BE2C (cell line): ENCODE results near the gene FUT4.
A peak's percentile ranks its signal among the peaks of the same experiment; 100 is the strongest.

Experiments used
- DNase-seq: peaks from one replicate; pipeline ENCODE4 v3.0.0-alpha.2; 2020
- H3K27me3 ChIP-seq: fragments of 250-450 bp; sonication (Bioruptor Pico); 2 replicates; pipeline ENCODE4 v1.5.1; 2020; ENCODE audit warnings: mild to moderate bottlenecking
- H3K36me3 ChIP-seq: fragments of 250-450 bp; sonication (Bioruptor Pico); 2 replicates; pipeline ENCODE4 v1.5.1; 2020; ENCODE audit warnings: mild to moderate bottlenecking
- H3K4me1 ChIP-seq: fragments of 250-450 bp; sonication (Bioruptor Pico); 2 replicates; pipeline ENCODE4 v1.5.1; 2020
- H3K4me3 ChIP-seq: 2 replicates; pipeline ENCODE4 v1.5.1; 2011; ENCODE audit warnings: low read depth, low read length
- H3K9me3 ChIP-seq: fragments of 250-450 bp; sonication (Bioruptor Pico); 2 replicates; pipeline ENCODE4 v1.5.1; 2020
- CTCF ChIP-seq: IDR thresholded peaks from 2 replicates; pipeline ENCODE4 v1.5.1; 2012; ENCODE audit warnings: mild to moderate bottlenecking, low read depth, low read length

The FUT4 gene

GRCh38 chr11:94588366-94588942 lies 44.7 kb downstream of the FUT4 start:
- no peak for TF ChIP-seq CTCF
- no peak for DNase-seq
- H3K4me3 ChIP-seq = no peak overlapping the region
- H3K9me3 ChIP-seq = no peaks in the 10 kb centered on the region
- H3K4me1 ChIP-seq = no peaks in the 10 kb centered on the region
- H3K27me3 ChIP-seq = no peaks in the 10 kb centered on the region
- H3K36me3 ChIP-seq = no peaks in the 10 kb centered on the region

- no peaks in the 10 kb centered on the region for H3K4me1 ChIP-seq
- TF ChIP-seq CTCF = no peak
- no peaks in the 10 kb centered on the region for H3K9me3 ChIP-seq
- DNase-seq = no peak
- H3K4me3 ChIP-seq = no peak overlapping the region
- no peaks in the 10 kb centered on the region for H3K36me3 ChIP-seq
- H3K27me3 ChIP-seq = no peaks in the 10 kb centered on the region
Observed at GRCh38 chr11:94590352-94591041, 46.8 kb downstream of the FUT4 start.

- no peak for TF ChIP-seq CTCF
- H3K4me3 ChIP-seq = no peak overlapping the region
- H3K27me3 ChIP-seq = no peaks in the 10 kb centered on the region
- DNase-seq = no peak
- no peaks in the 10 kb centered on the region for H3K4me1 ChIP-seq
- no peaks in the 10 kb centered on the region for H3K36me3 ChIP-seq
- no peaks in the 10 kb centered on the region for H3K9me3 ChIP-seq
Observed at GRCh38 chr11:94593030-94593429, 49.3 kb downstream of the FUT4 start.

GRCh38 chr11:94595076-94595475 lies 51.4 kb downstream of the FUT4 start:
- Histone ChIP-seq H3K4me1 (no peaks in the 10 kb centered on the region), H3K4me3 (no peak overlapping the region), H3K36me3 (no peaks in the 10 kb centered on the region), H3K9me3 (no peaks in the 10 kb centered on the region), H3K27me3 (no peaks in the 10 kb centered on the region)
- DNase-seq = no peak
- no peak for TF ChIP-seq CTCF

GRCh38 chr11:94597896-94598295 lies 54.2 kb downstream of the FUT4 start:
- Histone ChIP-seq H3K4me3 (no peak overlapping the region), H3K27me3 (no peaks in the 10 kb centered on the region), H3K9me3 (no peaks in the 10 kb centered on the region), H3K4me1 (no peaks in the 10 kb centered on the region), H3K36me3 (no peaks in the 10 kb centered on the region)
- DNase-seq = no peak
- peak; percentile 12; the same call in 1 of the 2 replicates for TF ChIP-seq CTCF
